Upper lobe of left lung (tissue), 6 donors: ENCODE results near the gene EEIG1. TPM values are rescaled to one million over a fixed set of nuclear protein-coding genes. Genes with fewer than 3 reads are reported as not detected.

ENCODE experiments used
- ATAC-seq, 2 donors: fragments of 200-7000 bp; cut with Tn5 transposase; one replicate each; pipeline ENCODE4 v1.9.1; 2022; ENCODE audit warnings: mild to moderate bottlenecking in 2 of 2, moderate library complexity in 2 of 2; ENCODE audit not compliant: low FRiP score in 2 of 2
- DNase-seq, 2 donors: peaks; one replicate each; pipeline ENCODE4 v3.0.0-alpha.2; 2019 to 2020
- H3K27ac ChIP-seq, 4 donors: fragments of 200-600 bp; sonication (generic); one replicate each; pipeline ENCODE4 v1.5.1; 2016 to 2019
- H3K27me3 ChIP-seq, 4 donors: fragments of 200-600 bp; sonication (generic); one replicate each; pipeline ENCODE4 v1.5.1; 2017 to 2019
- H3K36me3 ChIP-seq, 4 donors: fragments of 200-600 bp; sonication (generic); one replicate each; pipeline ENCODE4 v1.5.1; 2016 to 2019
- H3K4me1 ChIP-seq, 4 donors: fragments of 200-600 bp; sonication (generic); one replicate each; pipeline ENCODE4 v1.5.1; 2018 to 2019
- H3K4me3 ChIP-seq, 4 donors: fragments of 200-600 bp; sonication (generic); one replicate each; pipeline ENCODE4 v1.5.1; 2017 to 2019; ENCODE audit warnings: mild to moderate bottlenecking in 2 of 4, moderate library complexity in 1 of 4
- H3K9me3 ChIP-seq, 4 donors: fragments of 200-600 bp; sonication (generic); one replicate each; pipeline ENCODE4 v1.5.1; 2018 to 2019
- EP300 ChIP-seq, 4 donors: sonication (generic); formaldehyde crosslinking; IDR thresholded peaks; one replicate each; pipeline ENCODE4 v1.5.1; 2017; ENCODE audit warnings: antibody characterized with exemption in 4 of 4, control low read depth in 2 of 4
- POLR2A ChIP-seq, 4 donors: fragments of 450-650 bp; IDR thresholded peaks; one replicate each; pipeline ENCODE4 v1.5.1; 2016 to 2017; ENCODE audit warnings: antibody characterized with exemption in 4 of 4, mild to moderate bottlenecking in 2 of 4
- POLR2AphosphoS5 ChIP-seq, 2 donors: sonication (generic); formaldehyde crosslinking; IDR thresholded peaks; one replicate each; pipeline ENCODE4 v1.5.1; 2017; ENCODE audit warnings: antibody characterized with exemption in 2 of 2
- WGBS, 2 donors: methylation state at CpG; one replicate each; pipeline ENCODE4 v1.1.5; 2017 to 2018; 5-methylcytosine and 5-hydroxymethylcytosine counted together
- total RNA-seq, 6 donors: library from RNA; depleted of rRNA in 4 of 6; stranded (reverse); fragments of >200 nt in 4 of 6; gene quantifications; one replicate each; pipeline versions ENCODE4 v1.1.0 to v1.2.1, GENCODE V29; 2016 to 2021
- TF ChIP-seq, protein P1 (sequence below), 6 experiments: fragments of 450-650 bp in 4 of 6; fragments of 200-600 bp in 2 of 6; sonication (generic) in 2 of 6; IDR thresholded peaks; one replicate each; pipeline ENCODE4 v1.5.1; 2016 to 2019; ENCODE audit warnings: antibody characterized with exemption in 6 of 6
- donor health status: DM: no; HTN: no; CAD: no; lungs with moderate emphysema.
- donor health status: DM: no; HTN: yes; CAD: no; lungs with severe emphysema.

EEIG1 gene
- total RNA-seq, 6 donors from 2014 or later, result 17.8 to 60.7 (median 48.0) TPM

DNA sequence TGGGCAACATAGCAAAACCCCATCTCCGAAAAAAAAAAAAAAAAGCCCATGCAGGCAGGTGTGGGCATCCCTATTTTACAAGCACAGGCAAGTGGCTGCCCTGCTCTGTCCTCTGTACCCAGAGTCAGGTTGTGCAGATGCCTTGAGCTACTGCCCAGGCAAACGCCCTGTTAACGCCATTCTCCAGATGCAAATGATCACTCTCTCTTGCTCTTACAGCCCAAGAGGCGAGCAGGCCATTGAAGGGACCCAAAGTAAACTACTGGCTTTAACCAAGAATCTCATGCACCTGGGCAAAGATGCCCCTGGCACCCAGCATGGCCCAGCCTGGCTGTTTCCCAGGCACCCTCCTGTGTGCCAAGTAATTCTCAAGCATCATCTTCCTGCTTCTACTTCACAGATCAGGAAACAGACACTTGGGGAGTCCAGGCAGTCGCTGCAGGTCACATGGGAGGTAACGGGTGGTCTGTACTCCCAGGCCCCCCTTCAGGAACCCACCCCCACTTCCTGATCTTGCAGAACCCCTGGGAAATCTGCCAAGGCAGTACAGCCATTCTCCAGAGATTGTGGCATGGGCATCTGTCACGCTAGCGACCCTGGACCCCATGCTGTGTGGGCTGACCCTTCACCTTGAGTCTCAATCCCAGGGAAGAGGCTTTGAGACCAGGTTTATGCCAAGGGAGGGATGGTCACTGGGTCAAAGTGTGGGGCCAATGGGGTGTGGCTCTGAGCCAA is 14.2 kb downstream of the EEIG1 start:
- ATAC-seq, result no peak
- Histone ChIP-seq H3K27ac (peak overlapping the region; percentile 81 to 90 (median 88)), H3K4me3 (no peak overlapping the region), H3K36me3 (peaks cover 0 to 3% (median 0%) of the 10 kb centered on the region in 4 donors), H3K4me1 (peaks cover 51 to 79% (median 75%) of the 10 kb centered on the region in 4 donors), H3K27me3 (no peaks in the 10 kb centered on the region), H3K9me3 (no peaks in the 10 kb centered on the region)
- DNase-seq, result peak in 1 of 2 donors; percentile 56
- WGBS, 2 donors, result 43 to 57% methylated on average over 7 to 8 of the region's 8 CpGs
- TF ChIP-seq POLR2A (IDR thresholded peaks at IDR 0.05), result no peak

DNA sequence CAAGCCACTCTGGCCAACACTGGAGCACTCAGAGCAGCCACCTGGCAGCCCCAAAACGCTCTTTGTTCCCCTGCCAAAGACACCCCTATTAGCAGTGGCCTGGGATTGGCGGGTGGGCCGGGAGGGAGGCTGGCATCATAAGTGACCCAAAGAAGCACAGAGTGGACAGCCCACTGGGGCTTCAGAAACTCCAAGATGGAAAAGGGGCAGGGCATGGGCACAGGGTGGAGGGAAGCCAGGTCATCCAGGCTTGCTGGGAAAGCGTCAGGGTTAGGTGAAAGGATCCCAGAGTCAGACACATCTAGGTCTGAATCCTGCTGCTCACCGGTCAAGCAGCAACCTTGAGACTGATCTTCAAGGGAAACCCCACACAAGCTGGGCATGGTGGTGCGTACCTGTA is 14.8 kb downstream of the EEIG1 start:
- no peaks in the 10 kb centered on the region for H3K27me3 ChIP-seq
- H3K4me3 ChIP-seq, result peak overlapping the region in 1 of 4 donors; percentile 13
- peak overlapping the region; percentile 81 to 90 (median 88) for H3K27ac ChIP-seq
- TF ChIP-seq POLR2AphosphoS5 (IDR thresholded peaks at IDR 0.05) (no peak), EP300 (IDR thresholded peaks at IDR 0.05) (no peak), POLR2A (IDR thresholded peaks at IDR 0.05) (no peak)
- TF ChIP-seq, protein P1, sequence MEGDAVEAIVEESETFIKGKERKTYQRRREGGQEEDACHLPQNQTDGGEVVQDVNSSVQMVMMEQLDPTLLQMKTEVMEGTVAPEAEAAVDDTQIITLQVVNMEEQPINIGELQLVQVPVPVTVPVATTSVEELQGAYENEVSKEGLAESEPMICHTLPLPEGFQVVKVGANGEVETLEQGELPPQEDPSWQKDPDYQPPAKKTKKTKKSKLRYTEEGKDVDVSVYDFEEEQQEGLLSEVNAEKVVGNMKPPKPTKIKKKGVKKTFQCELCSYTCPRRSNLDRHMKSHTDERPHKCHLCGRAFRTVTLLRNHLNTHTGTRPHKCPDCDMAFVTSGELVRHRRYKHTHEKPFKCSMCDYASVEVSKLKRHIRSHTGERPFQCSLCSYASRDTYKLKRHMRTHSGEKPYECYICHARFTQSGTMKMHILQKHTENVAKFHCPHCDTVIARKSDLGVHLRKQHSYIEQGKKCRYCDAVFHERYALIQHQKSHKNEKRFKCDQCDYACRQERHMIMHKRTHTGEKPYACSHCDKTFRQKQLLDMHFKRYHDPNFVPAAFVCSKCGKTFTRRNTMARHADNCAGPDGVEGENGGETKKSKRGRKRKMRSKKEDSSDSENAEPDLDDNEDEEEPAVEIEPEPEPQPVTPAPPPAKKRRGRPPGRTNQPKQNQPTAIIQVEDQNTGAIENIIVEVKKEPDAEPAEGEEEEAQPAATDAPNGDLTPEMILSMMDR (IDR thresholded peaks at IDR 0.05), result no peak
- WGBS, 2 donors, result 59 to 74% methylated on average over 6 of the region's 6 CpGs
- H3K36me3 ChIP-seq, result peaks cover 0 to 4% (median 0%) of the 10 kb centered on the region in 4 donors
- ATAC-seq, result no peak
- H3K4me1 ChIP-seq, result peaks cover 45 to 75% (median 68%) of the 10 kb centered on the region in 4 donors
- no peaks in the 10 kb centered on the region for H3K9me3 ChIP-seq
- DNase-seq, result no peak

DNA sequence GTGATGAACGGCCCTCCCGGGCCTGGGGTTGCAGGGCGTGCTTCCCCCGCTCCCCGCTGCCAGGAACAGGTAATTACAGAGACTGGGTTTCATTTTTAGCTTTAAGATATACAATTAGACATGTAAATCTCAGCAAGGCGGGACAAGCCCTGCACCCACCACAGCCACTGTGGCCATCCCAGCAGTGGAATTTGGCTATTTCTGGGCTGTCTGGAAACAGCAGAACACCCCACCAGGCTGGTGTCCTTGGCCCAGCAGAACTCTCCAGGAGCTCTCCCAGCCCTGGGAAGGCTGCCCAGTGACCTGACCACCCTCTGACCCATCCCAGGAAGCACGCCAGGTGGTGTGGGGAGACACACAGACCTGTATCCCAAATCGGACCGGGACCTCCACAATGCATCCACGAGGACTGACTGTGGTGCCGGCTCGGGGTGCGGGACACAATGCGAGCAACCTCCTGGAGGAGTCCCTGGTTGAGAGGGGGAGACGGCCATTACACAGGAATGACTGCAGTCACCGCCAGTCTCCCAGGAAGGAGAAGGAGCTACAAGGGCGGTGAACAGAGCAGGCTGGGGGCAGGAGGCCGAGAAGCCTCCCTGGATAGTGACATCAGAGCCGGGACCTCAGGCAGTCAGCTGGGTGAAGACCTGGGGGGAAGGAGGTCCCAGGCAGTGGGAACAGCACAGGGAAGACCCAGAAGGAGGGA is 17.3 kb downstream of the EEIG1 start:
- H3K27me3 ChIP-seq, result no peaks in the 10 kb centered on the region
- DNase-seq, result peak in 1 of 2 donors; percentile 69
- H3K36me3 ChIP-seq, result peaks cover 0 to 4% (median 0%) of the 10 kb centered on the region in 4 donors
- no peak for ATAC-seq
- H3K9me3 ChIP-seq, result no peaks in the 10 kb centered on the region
- H3K4me3 ChIP-seq, result no peak overlapping the region
- peaks cover 28 to 59% (median 56%) of the 10 kb centered on the region in 4 donors for H3K4me1 ChIP-seq
- TF ChIP-seq POLR2A (IDR thresholded peaks at IDR 0.05) (no peak), EP300 (IDR thresholded peaks at IDR 0.05) (no peak), POLR2AphosphoS5 (IDR thresholded peaks at IDR 0.05) (no peak)
- TF ChIP-seq, protein P1 (IDR thresholded peaks at IDR 0.05), result no peak
- 79 to 83% methylated on average over 14 to 19 of the region's 19 CpGs for WGBS, 2 donors
- H3K27ac ChIP-seq, result peak overlapping the region in 3 of 4 donors; percentile 57 to 90 (median 88)

- peak overlapping the region in 2 of 4 donors; percentile 57 to 90 for H3K27ac ChIP-seq
- no peaks in the 10 kb centered on the region for H3K27me3 ChIP-seq
- WGBS, 2 donors, result 89 to 97% methylated on average over 3 of the region's 3 CpGs
- no peak for TF ChIP-seq POLR2A (IDR thresholded peaks at IDR 0.05)
- H3K9me3 ChIP-seq, result no peaks in the 10 kb centered on the region
- ATAC-seq (no peak), DNase-seq (no peak)
- no peak overlapping the region for H3K4me3 ChIP-seq
- H3K36me3 ChIP-seq, result peaks cover 0 to 4% (median 0%) of the 10 kb centered on the region in 4 donors
- H3K4me1 ChIP-seq, result peaks cover 28 to 54% (median 51%) of the 10 kb centered on the region in 4 donors
Measured at GRCh38 chr9:127963041-127963358, 17.8 kb downstream of the EEIG1 start.

DNA sequence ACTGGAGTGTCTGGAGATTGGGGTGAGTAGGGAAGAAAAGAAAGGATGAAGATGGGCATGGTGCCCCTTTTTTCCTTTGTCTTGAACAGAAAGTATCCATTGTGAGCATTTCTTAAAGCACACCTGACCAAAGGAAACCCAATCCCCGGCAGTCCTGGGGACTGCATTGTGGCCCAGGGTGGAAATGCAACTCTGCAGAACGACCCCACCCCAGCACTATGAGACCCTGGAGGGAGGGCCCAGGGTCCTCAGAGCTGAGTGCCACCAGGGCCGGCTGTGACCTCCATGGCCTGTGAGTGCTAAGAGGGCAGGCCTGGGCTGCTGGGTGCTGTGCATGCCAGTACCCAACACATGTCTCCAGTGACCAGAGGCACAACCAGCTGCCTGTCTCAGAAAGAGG is 18.5 kb downstream of the EEIG1 start:
- DNase-seq (no peak), ATAC-seq (no peak)
- peaks cover 0 to 4% (median 0%) of the 10 kb centered on the region in 4 donors for H3K36me3 ChIP-seq
- TF ChIP-seq POLR2A (IDR thresholded peaks at IDR 0.05), result no peak
- no peak for TF ChIP-seq POLR2AphosphoS5 (IDR thresholded peaks at IDR 0.05)
- TF ChIP-seq, protein P1 (IDR thresholded peaks at IDR 0.05), result no peak
- TF ChIP-seq EP300 (IDR thresholded peaks at IDR 0.05), result no peak
- peaks cover 28 to 50% (median 47%) of the 10 kb centered on the region in 4 donors for H3K4me1 ChIP-seq
- no peaks in the 10 kb centered on the region for H3K27me3 ChIP-seq
- WGBS, 2 donors, result 56 to 74% methylated on average over 3 of the region's 3 CpGs
- peak overlapping the region in 1 of 4 donors; percentile 49 for H3K27ac ChIP-seq
- H3K9me3 ChIP-seq, result no peaks in the 10 kb centered on the region
- no peak overlapping the region for H3K4me3 ChIP-seq
